Mucosa of rectum (tissue), 2 donors: ENCODE measurements around the gene FGGY.

Experiments used
- H3K27ac ChIP-seq, 2 donors: one replicate each; pipeline ENCODE4 v1.7.0; 2013; ENCODE audit warnings: inconsistent platforms in 2 of 2, low read depth in 2 of 2, low read length in 2 of 2
- H3K27me3 ChIP-seq, 2 donors: one replicate each; pipeline ENCODE4 v1.7.0; 2013; ENCODE audit warnings: low read length in 2 of 2; ENCODE audit not compliant: control insufficient read depth in 2 of 2, insufficient read depth in 2 of 2
- H3K36me3 ChIP-seq, 2 donors: one replicate each; pipeline ENCODE4 v1.7.0; 2013; ENCODE audit warnings: low read length in 2 of 2; ENCODE audit not compliant: control insufficient read depth in 2 of 2, insufficient read depth in 2 of 2
- H3K4me1 ChIP-seq, 2 donors: one replicate each; pipeline ENCODE4 v1.7.0; 2013; ENCODE audit warnings: low read length in 2 of 2, mild to moderate bottlenecking in 1 of 2; ENCODE audit not compliant: control insufficient read depth in 2 of 2, insufficient read depth in 2 of 2
- H3K4me3 ChIP-seq, 2 donors: one replicate each; pipeline ENCODE4 v1.7.0; 2013; ENCODE audit warnings: low read length in 2 of 2
- H3K9ac ChIP-seq, 2 donors: one replicate each; pipeline ENCODE4 v1.7.0; 2013; ENCODE audit warnings: low read length in 2 of 2, low read depth in 1 of 2, mild to moderate bottlenecking in 1 of 2
- H3K9me3 ChIP-seq, 2 donors: one replicate each; pipeline ENCODE4 v1.7.0; 2013; ENCODE audit warnings: low read length in 2 of 2; ENCODE audit not compliant: control insufficient read depth in 2 of 2
- donor health status: healthy.
- donor health status: Normal muscosa, but diverticular disease.

FGGY gene

DNA sequence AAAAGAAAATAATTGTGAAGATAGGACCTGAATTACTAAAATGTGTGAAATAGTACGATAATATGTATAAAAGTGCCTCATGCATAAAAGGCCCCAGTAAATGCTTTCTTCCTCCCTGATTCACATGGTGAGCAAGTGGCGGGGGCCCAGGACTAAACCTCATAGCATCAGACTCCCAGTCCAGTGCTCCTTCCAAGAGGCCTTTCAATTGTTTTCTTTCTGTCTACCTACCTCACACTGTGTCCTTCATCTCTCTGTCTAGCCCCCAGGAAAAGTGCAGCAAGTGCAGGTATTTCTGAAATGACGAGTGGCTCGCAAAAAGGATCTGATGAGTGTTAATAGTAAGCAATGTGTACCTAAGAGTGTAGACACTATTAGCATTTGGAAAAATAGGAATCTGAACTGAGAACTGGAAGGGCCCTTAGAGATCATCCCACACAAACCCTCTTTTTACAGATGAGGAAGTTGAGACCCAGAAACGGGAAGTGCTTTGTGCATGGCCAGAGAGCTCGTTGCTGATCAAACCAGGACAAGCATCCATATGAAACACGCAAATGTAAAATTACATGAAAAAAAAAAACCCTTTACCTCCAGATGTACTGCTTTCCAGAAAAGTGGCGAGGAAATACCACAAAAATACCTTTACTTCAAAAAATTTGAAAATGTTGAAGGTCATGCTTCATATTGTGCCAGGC is 399.7 kb downstream of the FGGY start:
- no peaks in the 10 kb centered on the region for H3K9me3 ChIP-seq
- peaks cover 0 to 3% of the 10 kb centered on the region in 2 donors for H3K4me1 ChIP-seq
- no peak overlapping the region for H3K27ac ChIP-seq
- H3K4me3 ChIP-seq = no peak overlapping the region
- no peaks in the 10 kb centered on the region for H3K27me3 ChIP-seq
- H3K36me3 ChIP-seq = no peaks in the 10 kb centered on the region
- H3K9ac ChIP-seq = no peak overlapping the region

DNA sequence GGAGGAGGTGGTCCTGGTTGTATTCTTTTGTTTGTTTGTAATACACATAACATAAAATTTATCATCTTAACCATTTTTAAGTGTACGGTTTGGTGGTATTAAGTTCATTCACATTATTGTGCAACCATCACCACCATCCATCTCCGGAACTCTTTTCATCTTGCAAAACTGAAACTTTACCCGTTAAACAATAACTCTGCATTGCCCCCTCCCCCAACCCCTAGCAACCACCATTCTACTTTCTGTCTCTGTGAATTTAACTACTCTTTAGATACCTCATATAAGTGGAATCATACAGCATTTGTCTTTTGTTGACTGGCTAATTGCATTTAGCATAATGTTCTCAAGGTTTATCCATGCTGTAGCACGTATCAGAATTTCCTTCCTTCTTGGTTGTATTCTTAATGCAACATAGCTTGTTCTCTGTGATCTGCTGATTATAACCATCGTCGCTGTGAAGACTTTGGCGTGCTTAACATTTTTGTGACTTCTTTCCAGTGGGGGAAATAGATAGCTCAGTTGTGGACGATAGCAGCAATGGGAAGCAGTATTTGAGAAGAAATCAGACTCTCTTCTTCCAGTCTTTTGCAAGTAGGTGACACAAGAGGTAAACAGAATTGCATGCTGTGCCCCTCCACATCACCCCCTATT is 400.4 kb downstream of the FGGY start:
- Histone ChIP-seq H3K36me3 (no peaks in the 10 kb centered on the region), H3K27ac (no peak overlapping the region), H3K27me3 (no peaks in the 10 kb centered on the region), H3K4me3 (peak overlapping the region in 1 of 2 donors; percentile 1), H3K4me1 (peaks cover 0 to 3% of the 10 kb centered on the region in 2 donors), H3K9me3 (no peaks in the 10 kb centered on the region), H3K9ac (no peak overlapping the region)

GRCh38 chr1:59698386-59698785 is 401.5 kb downstream of the FGGY start:
- Histone ChIP-seq H3K4me1 (peaks cover 0 to 3% of the 10 kb centered on the region in 2 donors), H3K27ac (no peak overlapping the region), H3K9me3 (no peaks in the 10 kb centered on the region), H3K9ac (no peak overlapping the region), H3K27me3 (no peaks in the 10 kb centered on the region), H3K36me3 (no peaks in the 10 kb centered on the region), H3K4me3 (no peak overlapping the region)

DNA sequence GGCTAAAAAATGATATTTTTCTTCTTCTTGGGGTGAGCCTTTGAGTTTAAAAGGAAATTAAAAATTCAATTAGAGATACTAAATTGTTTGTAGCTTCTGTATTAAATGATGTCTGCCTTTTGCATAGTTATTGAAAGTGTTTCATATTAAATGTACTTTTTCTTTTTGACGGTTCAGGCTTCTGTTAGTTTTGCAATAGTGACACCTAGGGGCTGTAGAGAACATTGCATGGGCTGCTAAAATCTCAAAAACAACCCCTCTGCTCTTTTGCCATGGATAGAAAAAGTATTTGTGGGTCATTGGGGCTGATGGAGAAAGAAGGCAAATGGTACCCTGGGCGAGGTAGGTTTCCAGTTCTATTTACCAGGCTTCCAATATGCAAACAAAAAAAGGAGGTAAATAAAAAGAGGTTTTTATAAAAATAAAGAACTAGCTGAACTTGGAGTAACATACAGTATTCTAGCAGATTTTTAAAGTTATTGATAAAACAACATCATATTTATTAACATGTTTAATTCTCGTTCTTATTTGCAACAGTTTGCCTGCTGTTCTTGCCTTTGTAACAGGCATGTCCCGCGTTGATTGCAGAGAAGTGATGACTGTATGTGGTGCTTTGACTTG is 402.4 kb downstream of the FGGY start:
- H3K4me3 ChIP-seq = no peak overlapping the region
- H3K27ac ChIP-seq = no peak overlapping the region
- H3K9ac ChIP-seq = no peak overlapping the region
- no peaks in the 10 kb centered on the region for H3K36me3 ChIP-seq
- no peaks in the 10 kb centered on the region for H3K9me3 ChIP-seq
- H3K27me3 ChIP-seq = no peaks in the 10 kb centered on the region
- peaks cover 0 to 3% of the 10 kb centered on the region in 2 donors for H3K4me1 ChIP-seq

- H3K27me3 ChIP-seq = no peaks in the 10 kb centered on the region
- H3K27ac ChIP-seq = no peak overlapping the region
- H3K4me3 ChIP-seq = no peak overlapping the region
- H3K9me3 ChIP-seq = no peaks in the 10 kb centered on the region
- no peak overlapping the region for H3K9ac ChIP-seq
- no peaks in the 10 kb centered on the region for H3K36me3 ChIP-seq
- H3K4me1 ChIP-seq = peaks cover 3% of the 10 kb centered on the region in 2 donors
Measured at GRCh38 chr1:59701376-59701775, 404.5 kb downstream of the FGGY start.

- no peaks in the 10 kb centered on the region for H3K27me3 ChIP-seq
- no peaks in the 10 kb centered on the region for H3K9me3 ChIP-seq
- H3K4me3 ChIP-seq = no peak overlapping the region
- peak overlapping the region in 1 of 2 donors; percentile 43 for H3K27ac ChIP-seq
- peaks cover 3% of the 10 kb centered on the region in 2 donors for H3K4me1 ChIP-seq
- H3K9ac ChIP-seq = no peak overlapping the region
- H3K36me3 ChIP-seq = no peaks in the 10 kb centered on the region
Measured at GRCh38 chr1:59703226-59703917, 406.5 kb downstream of the FGGY start.

GRCh38 chr1:59703918-59704378 is 407.1 kb downstream of the FGGY start:
- Histone ChIP-seq H3K27ac (peak overlapping the region in 1 of 2 donors; percentile 43), H3K4me1 (peaks cover 3% of the 10 kb centered on the region in 2 donors), H3K36me3 (no peaks in the 10 kb centered on the region), H3K4me3 (no peak overlapping the region), H3K9me3 (no peaks in the 10 kb centered on the region), H3K27me3 (no peaks in the 10 kb centered on the region), H3K9ac (no peak overlapping the region)

- peaks cover 0 to 3% of the 10 kb centered on the region in 2 donors for H3K4me1 ChIP-seq
- no peak overlapping the region for H3K27ac ChIP-seq
- H3K9ac ChIP-seq = no peak overlapping the region
- H3K36me3 ChIP-seq = no peaks in the 10 kb centered on the region
- H3K4me3 ChIP-seq = no peak overlapping the region
- H3K9me3 ChIP-seq = no peaks in the 10 kb centered on the region
- no peaks in the 10 kb centered on the region for H3K27me3 ChIP-seq
Measured at GRCh38 chr1:59704716-59705115, 407.8 kb downstream of the FGGY start.

- no peaks in the 10 kb centered on the region for H3K27me3 ChIP-seq
- H3K36me3 ChIP-seq = no peaks in the 10 kb centered on the region
- no peak overlapping the region for H3K9ac ChIP-seq
- peaks cover 0 to 3% of the 10 kb centered on the region in 2 donors for H3K4me1 ChIP-seq
- no peak overlapping the region for H3K4me3 ChIP-seq
- H3K9me3 ChIP-seq = no peaks in the 10 kb centered on the region
- peak overlapping the region in 1 of 2 donors; percentile 1 for H3K27ac ChIP-seq
Measured at GRCh38 chr1:59705466-59706302, 408.8 kb downstream of the FGGY start.
